Measurements from ENCODE around the gene UBD.

DNA sequence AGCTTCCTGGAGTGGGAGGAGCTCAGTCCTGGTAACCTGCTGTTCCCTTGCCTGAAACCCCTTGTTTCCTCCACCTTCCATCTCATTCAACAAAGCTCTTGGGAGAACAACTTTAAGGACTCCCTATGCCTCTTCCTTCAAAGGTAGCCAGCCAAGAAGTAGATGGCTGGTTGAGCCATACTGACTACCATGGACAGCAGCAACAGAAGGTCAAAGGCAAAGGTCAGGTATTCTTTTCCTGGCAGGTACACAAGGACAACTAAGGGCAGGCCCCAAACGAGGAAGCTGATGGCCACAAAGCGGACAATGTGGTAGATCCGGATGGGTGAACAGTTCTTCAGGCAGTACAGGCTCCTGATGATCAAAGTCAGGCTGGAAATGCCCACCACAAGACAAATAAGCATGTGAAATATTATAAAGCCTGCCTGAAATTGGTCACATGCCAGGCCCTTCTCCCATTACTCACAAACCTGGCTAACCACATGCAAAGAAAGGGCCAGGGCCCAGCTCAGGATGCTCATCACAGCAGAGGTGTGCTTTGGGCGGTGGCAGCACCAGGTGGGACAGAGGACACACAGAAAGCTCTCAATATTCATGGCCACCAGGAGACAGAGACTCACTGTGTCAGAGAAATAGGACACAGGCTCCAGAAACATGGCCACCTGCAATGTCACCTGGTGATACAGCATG lies 21.7 kb downstream of the UBD start:
- TF ChIP-seq, protein P1, sequence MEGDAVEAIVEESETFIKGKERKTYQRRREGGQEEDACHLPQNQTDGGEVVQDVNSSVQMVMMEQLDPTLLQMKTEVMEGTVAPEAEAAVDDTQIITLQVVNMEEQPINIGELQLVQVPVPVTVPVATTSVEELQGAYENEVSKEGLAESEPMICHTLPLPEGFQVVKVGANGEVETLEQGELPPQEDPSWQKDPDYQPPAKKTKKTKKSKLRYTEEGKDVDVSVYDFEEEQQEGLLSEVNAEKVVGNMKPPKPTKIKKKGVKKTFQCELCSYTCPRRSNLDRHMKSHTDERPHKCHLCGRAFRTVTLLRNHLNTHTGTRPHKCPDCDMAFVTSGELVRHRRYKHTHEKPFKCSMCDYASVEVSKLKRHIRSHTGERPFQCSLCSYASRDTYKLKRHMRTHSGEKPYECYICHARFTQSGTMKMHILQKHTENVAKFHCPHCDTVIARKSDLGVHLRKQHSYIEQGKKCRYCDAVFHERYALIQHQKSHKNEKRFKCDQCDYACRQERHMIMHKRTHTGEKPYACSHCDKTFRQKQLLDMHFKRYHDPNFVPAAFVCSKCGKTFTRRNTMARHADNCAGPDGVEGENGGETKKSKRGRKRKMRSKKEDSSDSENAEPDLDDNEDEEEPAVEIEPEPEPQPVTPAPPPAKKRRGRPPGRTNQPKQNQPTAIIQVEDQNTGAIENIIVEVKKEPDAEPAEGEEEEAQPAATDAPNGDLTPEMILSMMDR (IDR thresholded peaks at IDR 0.05; ENCODE audit: low read length), result no peak
- TF ChIP-seq EZH2 (IDR thresholded peaks at IDR 0.05; ENCODE audit: borderline replicate concordance, low read length), result no peak

All from OCI-LY1 (cell line).